ENCODE data around the gene NTM. TPM values are rescaled to one million over a fixed set of nuclear protein-coding genes. Genes with fewer than 3 reads are reported as not detected.

NTM gene
- total RNA-seq, 6 donors from 2014 or later = 4.1 to 151 (median 115) TPM

DNA sequence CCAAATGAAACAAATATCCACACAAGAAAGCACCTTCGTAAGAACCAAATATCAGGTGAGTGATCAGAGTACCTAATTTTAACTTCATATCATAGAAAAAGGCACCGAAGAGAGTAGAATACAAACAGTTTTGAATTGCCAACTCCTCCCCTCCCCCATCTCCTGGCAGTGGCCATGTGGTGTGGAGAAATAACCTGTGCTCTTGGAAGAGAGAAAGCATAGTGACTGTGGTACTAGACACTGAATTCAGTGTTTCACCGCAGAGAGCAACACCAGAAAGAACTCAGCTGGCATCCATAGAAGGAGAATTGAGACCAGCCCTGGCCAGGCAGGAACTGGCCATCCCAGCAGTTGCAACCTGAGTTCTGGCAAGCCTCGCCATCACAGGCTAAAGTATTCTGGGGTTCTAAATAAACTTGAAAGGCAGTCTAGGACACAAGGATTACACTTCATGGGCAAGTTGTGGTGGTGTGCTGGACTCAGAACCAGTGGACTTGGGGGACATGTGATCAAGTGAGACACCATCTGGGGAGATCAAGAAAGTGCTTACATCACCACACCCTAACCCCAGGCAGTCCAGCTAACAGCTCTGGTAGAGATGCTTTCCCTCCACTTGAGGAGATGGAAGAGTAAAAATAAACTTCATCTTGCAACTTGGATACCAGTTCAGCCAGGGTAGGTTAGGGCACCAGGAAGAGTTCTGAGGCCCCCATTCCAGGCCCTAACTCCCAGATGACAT, 1003.2 kb downstream of the NTM start:
- ATAC-seq (ENCODE audit: low FRiP score in 2 of 2) = no peak

DNA sequence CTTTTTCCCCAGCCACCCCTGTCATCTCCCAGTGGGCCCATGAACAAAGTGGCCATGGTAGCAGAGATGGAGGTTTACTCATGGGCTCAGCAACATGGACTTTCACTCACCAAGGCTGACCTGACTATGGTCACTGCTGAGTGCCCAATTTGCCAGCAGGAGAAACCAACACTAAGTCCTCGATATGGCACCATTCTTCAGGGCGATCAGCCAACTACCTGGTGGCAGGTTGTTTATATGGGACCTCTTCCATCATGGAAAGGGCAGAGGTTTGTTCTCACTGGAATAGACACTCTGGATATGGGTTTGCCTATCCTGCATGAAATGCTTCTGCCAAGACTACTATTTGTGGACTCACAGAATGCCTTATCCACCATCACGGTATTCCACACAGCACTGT, 1009.1 kb downstream of the NTM start:
- no peak overlapping the region for H3K4me3 ChIP-seq

More for the DNA sequence above, 1003.2 kb downstream of the NTM start:
- Histone ChIP-seq H3K9me3 (no peaks in the 10 kb centered on the region), H3K4me3 (no peak overlapping the region), H3K4me1 (no peaks in the 10 kb centered on the region), H3K27me3 (no peaks in the 10 kb centered on the region), H3K36me3 (no peaks in the 10 kb centered on the region), H3K27ac (no peak overlapping the region)
- WGBS, 2 donors = 94 to 95% methylated on average over 3 to 4 of the region's 4 CpGs
- no peak for DNase-seq
- no peak for TF ChIP-seq POLR2AphosphoS5 (IDR thresholded peaks at IDR 0.05)

More for the DNA sequence above, 1009.1 kb downstream of the NTM start:
- no peak for ATAC-seq (ENCODE audit: low FRiP score in 2 of 2)
- no peak for DNase-seq
- Histone ChIP-seq H3K4me1 (no peaks in the 10 kb centered on the region), H3K9me3 (peaks cover 0 to 7% (median 5%) of the 10 kb centered on the region in 4 donors), H3K36me3 (no peaks in the 10 kb centered on the region), H3K27ac (no peak overlapping the region), H3K27me3 (no peaks in the 10 kb centered on the region)
- no peak for TF ChIP-seq POLR2AphosphoS5 (IDR thresholded peaks at IDR 0.05)
- TF ChIP-seq POLR2A (IDR thresholded peaks at IDR 0.05) = no peak
- no peak for TF ChIP-seq EP300 (IDR thresholded peaks at IDR 0.05)
- TF ChIP-seq, protein P1, sequence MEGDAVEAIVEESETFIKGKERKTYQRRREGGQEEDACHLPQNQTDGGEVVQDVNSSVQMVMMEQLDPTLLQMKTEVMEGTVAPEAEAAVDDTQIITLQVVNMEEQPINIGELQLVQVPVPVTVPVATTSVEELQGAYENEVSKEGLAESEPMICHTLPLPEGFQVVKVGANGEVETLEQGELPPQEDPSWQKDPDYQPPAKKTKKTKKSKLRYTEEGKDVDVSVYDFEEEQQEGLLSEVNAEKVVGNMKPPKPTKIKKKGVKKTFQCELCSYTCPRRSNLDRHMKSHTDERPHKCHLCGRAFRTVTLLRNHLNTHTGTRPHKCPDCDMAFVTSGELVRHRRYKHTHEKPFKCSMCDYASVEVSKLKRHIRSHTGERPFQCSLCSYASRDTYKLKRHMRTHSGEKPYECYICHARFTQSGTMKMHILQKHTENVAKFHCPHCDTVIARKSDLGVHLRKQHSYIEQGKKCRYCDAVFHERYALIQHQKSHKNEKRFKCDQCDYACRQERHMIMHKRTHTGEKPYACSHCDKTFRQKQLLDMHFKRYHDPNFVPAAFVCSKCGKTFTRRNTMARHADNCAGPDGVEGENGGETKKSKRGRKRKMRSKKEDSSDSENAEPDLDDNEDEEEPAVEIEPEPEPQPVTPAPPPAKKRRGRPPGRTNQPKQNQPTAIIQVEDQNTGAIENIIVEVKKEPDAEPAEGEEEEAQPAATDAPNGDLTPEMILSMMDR (IDR thresholded peaks at IDR 0.05) = no peak
- 86 to 95% methylated on average over 1 to 3 of the region's 3 CpGs for WGBS, 2 donors

Small RNA genes lying within 50 kb of the gene (small RNA-seq; reads per million reads assigned to genes)
- 0 reads per million in 4 donors for gene RNU6ATAC12P
